ENCODE measurements around the gene GPC5.

GPC5 gene

DNA sequence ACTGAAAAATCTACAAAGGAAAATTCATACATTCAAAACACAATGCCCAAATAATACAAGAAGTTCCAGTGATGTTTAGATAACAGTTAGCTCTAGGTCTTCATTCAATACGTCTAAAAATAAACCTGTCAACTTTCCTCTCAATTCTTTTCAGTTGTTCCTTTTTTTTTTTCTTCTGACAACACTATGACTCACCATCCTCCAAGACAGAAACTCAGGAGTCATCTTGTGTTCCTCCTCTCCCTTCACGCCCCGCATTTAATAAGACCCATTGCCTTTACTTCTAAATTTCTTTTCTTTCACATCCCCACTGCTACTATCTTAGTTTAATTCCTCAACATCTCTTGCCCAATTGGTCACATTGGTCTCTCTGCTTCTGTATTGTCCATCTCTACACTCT, 759.9 kb downstream of the GPC5 start:
- DNase-seq (ENCODE audit: low read depth) = no peak

GRCh38 chr13:92164822-92165221, 766.4 kb downstream of the GPC5 start:
- no peak for DNase-seq (ENCODE audit: low read depth)

DNA sequence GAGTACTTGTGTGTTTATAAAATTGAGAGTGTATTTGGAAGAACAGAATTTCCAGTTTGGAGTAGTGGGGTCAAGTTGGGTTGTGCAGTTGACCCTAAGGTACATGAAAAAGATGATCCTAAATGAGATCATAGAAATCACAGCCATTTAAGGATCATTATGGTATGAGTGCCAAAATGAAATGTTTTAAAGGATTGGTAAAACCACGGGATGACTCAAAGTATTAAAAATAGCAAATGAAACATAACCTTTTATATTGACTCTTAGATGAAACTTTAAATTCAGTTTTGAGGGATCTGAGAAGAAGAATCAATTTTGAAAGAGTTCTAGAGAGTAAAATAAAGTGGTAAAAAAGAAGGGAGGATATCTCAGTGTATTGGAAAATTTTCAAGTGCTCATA, 773.8 kb downstream of the GPC5 start:
- DNase-seq (ENCODE audit: low read depth) = no peak

- DNase-seq (ENCODE audit: low read depth) = no peak
Measured at GRCh38 chr13:92173254-92173653, 774.8 kb downstream of the GPC5 start.

- no peak for DNase-seq (ENCODE audit: low read depth)
Measured at GRCh38 chr13:92175330-92175729, 776.9 kb downstream of the GPC5 start.

DNA sequence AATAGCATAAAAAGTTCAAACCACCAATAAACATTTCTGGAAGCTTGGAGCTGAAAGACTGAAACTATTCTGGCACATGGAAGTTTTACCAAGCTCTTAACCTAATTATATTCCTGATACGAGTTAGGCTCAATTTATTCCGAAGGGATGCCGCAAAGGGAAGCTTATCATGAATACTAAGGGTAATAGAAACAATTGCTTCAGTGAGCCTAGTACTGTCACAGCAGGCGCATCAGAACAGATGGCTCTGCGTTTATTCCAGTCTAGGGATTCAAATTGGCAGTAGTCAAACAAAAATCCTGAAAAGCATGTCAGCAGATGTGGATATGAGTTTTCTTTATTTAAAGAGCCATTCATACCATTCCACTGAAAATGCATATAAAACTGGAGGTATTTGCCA, 779.5 kb downstream of the GPC5 start:
- no peak for DNase-seq (ENCODE audit: low read depth)

DNA sequence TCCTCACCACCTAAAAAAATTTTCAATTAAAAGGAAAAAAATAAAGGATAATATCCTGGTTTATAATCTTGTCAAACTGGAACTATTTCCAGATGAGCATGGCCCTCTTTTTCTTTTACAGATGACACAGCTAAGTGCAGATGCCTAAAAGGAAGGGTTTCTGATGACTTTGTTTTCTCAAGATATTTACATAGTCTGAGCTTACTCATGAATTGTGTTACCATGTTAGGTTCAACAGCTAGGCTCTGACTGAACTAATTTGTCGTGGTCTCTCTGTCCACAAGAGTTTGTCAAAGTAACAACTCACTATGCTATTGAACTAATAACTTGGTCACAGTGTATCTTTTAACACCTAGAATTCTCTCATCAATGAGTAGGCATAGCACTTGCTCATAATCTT, 780.8 kb downstream of the GPC5 start:
- DNase-seq (ENCODE audit: low read depth) = no peak

- DNase-seq (ENCODE audit: low read depth) = peak; percentile 1
Measured at GRCh38 chr13:92187378-92187989, 789.1 kb downstream of the GPC5 start.

DNA sequence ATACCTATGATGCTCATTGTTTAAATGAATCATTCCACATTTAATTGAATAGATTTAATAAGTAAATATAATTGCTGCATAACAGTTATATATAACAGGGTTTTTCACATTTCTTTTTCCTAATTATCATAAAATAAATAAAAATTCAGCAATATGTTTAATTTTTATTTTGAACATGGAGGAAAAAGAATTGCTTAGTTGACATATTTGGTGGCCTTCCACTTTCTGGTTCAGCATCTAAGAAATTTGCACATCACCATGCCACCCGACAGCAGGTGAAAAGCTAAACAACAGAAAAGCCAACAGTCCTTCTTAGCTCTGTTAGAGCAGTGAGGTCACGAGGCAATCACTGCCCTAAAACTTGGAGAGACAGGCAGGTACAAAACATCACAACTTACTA, 790.2 kb downstream of the GPC5 start:
- DNase-seq (ENCODE audit: low read depth) = no peak

DNA sequence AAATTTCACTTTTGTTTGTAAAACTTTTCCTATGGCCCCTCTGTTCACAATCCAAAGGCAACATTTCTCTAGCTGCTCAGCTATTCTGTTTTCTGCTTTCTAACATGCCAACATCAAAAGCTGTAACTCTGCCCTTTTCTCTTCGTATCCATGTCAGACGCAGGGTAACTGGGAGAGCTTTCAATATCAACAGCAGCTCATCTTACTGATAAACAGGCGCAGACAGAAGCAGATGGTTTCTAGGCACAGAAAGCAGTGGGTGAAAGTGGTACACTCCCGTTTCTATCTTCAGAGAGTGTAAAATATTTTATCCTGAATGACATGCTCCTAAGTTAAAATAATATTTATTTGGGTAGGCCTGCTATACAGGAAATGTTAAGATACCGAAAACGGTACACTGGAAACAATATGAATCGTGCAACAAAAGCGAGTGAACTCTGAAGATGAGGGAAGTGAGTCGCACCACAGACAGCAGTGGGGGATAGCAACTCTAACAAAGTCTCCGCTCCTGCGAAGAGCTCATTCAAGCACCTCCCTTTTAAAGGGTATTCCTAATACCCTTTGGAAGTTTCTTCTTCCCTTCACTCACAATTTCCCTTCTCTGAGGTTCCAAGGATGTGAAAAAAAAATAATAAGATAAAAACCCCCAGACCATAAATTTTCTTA, 798.3 kb downstream of the GPC5 start:
- no peak for DNase-seq (ENCODE audit: low read depth)

- no peak for DNase-seq (ENCODE audit: low read depth)
Measured at GRCh38 chr13:92197669-92198068, 799.2 kb downstream of the GPC5 start.

GRCh38 chr13:92218615-92219014, 820.2 kb downstream of the GPC5 start:
- no peak for DNase-seq (ENCODE audit: low read depth)

- DNase-seq (ENCODE audit: low read depth) = no peak
Measured at GRCh38 chr13:92221916-92222315, 823.5 kb downstream of the GPC5 start.

- DNase-seq (ENCODE audit: low read depth) = no peak
Measured at GRCh38 chr13:92224052-92224821, 825.8 kb downstream of the GPC5 start.

DNA sequence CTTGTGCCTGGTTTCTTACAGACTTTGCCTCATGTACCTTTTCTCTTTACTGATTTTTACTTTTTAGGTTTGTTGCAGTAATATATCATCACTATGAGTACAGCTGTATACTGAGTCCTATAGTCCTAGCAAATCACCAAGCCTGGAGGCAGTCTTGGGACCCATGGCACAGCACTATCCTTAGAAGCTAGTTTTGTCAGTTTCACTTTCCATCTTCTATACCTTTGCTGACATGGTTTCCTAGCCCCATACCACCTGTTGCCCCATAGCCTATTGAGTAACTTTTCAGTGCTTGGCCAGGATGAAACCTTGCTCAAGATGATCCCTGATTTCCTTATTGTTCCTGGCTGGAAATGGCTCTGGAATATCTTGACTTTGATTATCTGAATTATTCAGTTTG, 826.4 kb downstream of the GPC5 start:
- no peak for DNase-seq (ENCODE audit: low read depth)

DNA sequence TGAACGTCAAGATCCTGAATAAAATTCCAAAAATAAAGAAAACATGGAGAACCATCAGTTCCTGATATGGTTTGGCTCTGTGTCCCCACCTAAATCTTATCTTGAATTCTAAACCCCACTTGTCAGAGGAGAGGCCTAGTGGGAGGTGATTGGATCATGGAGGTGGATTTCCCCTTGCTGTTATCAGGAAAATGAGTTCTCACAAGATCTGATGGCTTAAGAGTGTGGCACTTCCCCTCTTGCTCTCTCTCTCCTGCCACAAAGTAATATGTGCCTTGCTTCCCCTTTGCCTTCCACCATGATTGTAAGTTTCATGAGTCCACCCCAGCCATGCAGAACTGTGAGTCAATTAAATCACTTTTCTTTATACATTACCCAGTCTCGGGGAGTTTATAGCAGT, 827.4 kb downstream of the GPC5 start:
- DNase-seq (ENCODE audit: low read depth) = no peak

DNA sequence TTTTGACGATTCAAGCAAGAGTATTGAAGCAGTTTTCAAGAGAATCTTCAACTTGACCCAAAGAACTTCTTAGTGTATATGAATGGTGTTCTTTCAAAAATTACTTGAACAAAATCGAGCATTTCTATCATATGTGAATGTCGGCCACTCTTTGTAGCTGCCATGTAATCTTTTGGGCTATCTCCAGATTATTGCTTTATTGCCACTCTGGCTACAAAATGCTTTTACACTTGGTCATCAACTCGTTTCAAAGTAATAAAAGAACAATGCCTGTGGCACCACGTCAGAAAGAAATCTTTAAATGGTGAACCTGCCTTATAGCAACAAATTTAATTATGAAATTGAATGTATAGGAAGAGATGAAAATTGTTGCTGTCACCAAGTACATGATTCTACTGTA, 834.5 kb downstream of the GPC5 start:
- no peak for DNase-seq (ENCODE audit: low read depth)

DNA sequence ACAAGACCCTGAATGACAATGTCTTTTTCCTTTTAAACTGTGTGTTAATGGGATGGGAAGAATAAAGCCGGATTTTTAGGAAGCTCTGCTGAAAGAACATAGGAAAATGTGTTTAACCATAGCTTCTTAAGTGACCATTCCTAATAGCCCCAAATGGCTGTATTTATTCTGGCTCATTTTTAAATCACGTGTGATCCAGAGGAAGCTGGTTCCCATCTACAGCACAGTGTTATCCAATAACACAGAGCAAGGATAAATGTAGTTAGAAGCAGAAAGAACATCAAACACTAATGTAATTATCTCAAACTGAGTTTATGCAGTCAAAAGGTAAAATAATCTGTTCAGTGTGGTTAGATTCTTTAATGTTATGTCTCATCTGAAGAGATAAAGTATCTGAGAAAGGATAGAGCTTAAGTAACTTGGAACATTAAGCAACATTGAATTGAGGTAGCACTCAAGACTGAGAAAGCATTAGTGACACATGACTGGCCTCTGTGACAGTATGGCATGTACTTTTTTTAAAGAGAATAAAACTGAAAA, 853.3 kb downstream of the GPC5 start:
- DNase-seq (ENCODE audit: low read depth) = no peak

DNA sequence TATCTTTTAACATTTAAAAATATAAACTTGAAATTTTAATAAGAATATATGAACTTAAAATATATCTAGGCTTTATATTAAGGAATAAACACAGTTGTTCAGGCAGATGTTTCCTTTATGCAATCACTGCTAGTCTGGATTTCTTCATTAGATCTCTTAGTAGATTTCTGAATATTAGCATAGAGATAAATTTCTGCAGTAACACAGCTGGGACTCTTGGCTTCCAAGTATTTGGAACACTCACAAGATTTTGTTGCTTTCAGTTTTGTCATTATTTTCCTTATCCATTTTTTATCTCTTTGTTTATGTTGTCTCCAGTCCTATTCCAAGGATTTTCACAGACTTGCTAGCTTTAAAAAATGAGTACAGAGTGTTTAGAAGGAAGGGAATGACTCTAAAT, 857.1 kb downstream of the GPC5 start:
- no peak for DNase-seq (ENCODE audit: low read depth)

DNA sequence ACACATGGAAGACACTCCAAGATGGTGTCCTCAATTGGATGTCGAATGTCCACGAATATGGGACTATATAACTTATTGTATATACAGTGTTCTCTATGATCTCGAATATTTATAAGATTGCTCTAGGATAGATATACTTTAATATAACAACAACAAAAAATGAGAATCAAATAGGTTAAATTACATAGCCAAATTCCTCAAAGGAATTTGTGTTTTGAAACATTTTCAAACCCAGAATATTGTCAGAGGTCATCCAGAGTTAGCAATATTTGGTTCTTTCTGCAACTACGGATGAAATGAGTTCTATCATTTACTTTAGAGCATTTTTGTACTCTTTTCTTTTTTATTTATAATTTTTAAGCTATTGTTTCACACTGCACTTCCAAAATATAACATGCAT, 857.8 kb downstream of the GPC5 start:
- no peak for DNase-seq (ENCODE audit: low read depth)

- no peak for DNase-seq (ENCODE audit: low read depth)
Measured at GRCh38 chr13:92259046-92259445, 860.6 kb downstream of the GPC5 start.

- DNase-seq (ENCODE audit: low read depth) = no peak
Measured at GRCh38 chr13:92259523-92259922, 861.1 kb downstream of the GPC5 start.

- no peak for DNase-seq (ENCODE audit: low read depth)
Measured at GRCh38 chr13:92260363-92260762, 861.9 kb downstream of the GPC5 start.
